SK-N-SH treated with all-trans-retinoic acid at 6 μM for 48 hours (cell line): ENCODE measurements around the gene ADAM11.

Experiments
- ATAC-seq: fragments of 200-7000 bp; cut with Tn5 transposase; 3 replicates; pipeline ENCODE4 v1.9.1; 2020; ENCODE audit warnings: mild to moderate bottlenecking, moderate library complexity
- ARNTL ChIP-seq: fragments of 450-650 bp; formaldehyde crosslinking; IDR thresholded peaks from 2 replicates; pipeline ENCODE4 v1.5.0; 2020; ENCODE audit warnings: low read depth, mild to moderate bottlenecking, moderate library complexity, borderline replicate concordance
- BACH2 ChIP-seq: fragments of 250-450 bp; sonication (Bioruptor Pico); IDR thresholded peaks from 2 replicates; pipeline ENCODE4 v1.9.0; 2021; ENCODE audit warnings: mild to moderate bottlenecking, borderline replicate concordance
- CSDC2 ChIP-seq: fragments of 250-450 bp; sonication (Bioruptor Pico); IDR thresholded peaks from 2 replicates; pipeline ENCODE4 v1.5.0; 2020; ENCODE audit warnings: mild to moderate bottlenecking, moderate library complexity
- GLIS3 ChIP-seq: fragments of 250-450 bp; sonication (Bioruptor Pico); IDR thresholded peaks from 2 replicates; pipeline ENCODE4 v1.5.0; 2020; ENCODE audit warnings: mild to moderate bottlenecking, moderate library complexity
- ISL1 ChIP-seq: fragments of 250-450 bp; sonication (Bioruptor Pico); IDR thresholded peaks from 2 replicates; pipeline ENCODE4 v2.1.2; 2022; ENCODE audit warnings: mild to moderate bottlenecking, moderate library complexity
- OSR1 ChIP-seq: fragments of 250-450 bp; sonication (Bioruptor Pico); IDR thresholded peaks from 2 replicates; pipeline ENCODE4 v1.8.0; 2022; ENCODE audit warnings: moderate library complexity, mild to moderate bottlenecking, inconsistent platforms
- POU6F1 ChIP-seq: fragments of 250-450 bp; sonication (Bioruptor Pico); IDR thresholded peaks from 2 replicates; pipeline ENCODE4 v1.8.0; 2021; ENCODE audit warnings: low read depth, mild to moderate bottlenecking, moderate library complexity, borderline replicate concordance
- SNAI2 ChIP-seq: fragments of 250-450 bp; sonication (Bioruptor Pico); IDR thresholded peaks from 2 replicates; pipeline ENCODE4 v1.5.0; 2020; ENCODE audit warnings: mild to moderate bottlenecking, moderate library complexity
- TCF4 ChIP-seq: fragments of 250-450 bp; sonication (Bioruptor Pico); IDR thresholded peaks from 2 replicates; pipeline ENCODE4 v1.8.0; 2021; ENCODE audit warnings: mild to moderate bottlenecking, moderate library complexity, borderline replicate concordance
- TOX ChIP-seq: fragments of 250-450 bp; sonication (Bioruptor Pico); IDR thresholded peaks from 2 replicates; pipeline ENCODE4 v1.8.0; 2021; ENCODE audit warnings: mild to moderate bottlenecking, moderate library complexity, borderline replicate concordance
- ZC3H10 ChIP-seq: fragments of 250-450 bp; sonication (Bioruptor Pico); IDR thresholded peaks from 2 replicates; pipeline ENCODE4 v1.5.1; 2021; ENCODE audit warnings: mild to moderate bottlenecking, moderate library complexity
- ZFP3 ChIP-seq: fragments of 250-450 bp; sonication (Bioruptor Pico); IDR thresholded peaks from 2 replicates; pipeline ENCODE4 v1.5.0; 2020; ENCODE audit warnings: mild to moderate bottlenecking, moderate library complexity
- ZFP30 ChIP-seq: fragments of 450-650 bp; formaldehyde crosslinking; IDR thresholded peaks from 2 replicates; pipeline ENCODE4 v1.5.0; 2022; ENCODE audit warnings: mild to moderate bottlenecking, moderate library complexity
- ZNF565 ChIP-seq: fragments of 450-650 bp; formaldehyde crosslinking; conservative IDR thresholded peaks from 2 replicates; pipeline ENCODE4 v1.5.0; 2020; ENCODE audit warnings: low read depth, mild to moderate bottlenecking, moderate library complexity
- ZNF70 ChIP-seq: fragments of 450-650 bp; formaldehyde crosslinking; IDR thresholded peaks from 2 replicates; pipeline ENCODE4 v1.5.0; 2020; ENCODE audit warnings: mild to moderate bottlenecking, moderate library complexity
- ZNF8 ChIP-seq: fragments of 450-650 bp; formaldehyde crosslinking; IDR thresholded peaks from 2 replicates; pipeline ENCODE4 v1.5.0; 2020; ENCODE audit warnings: mild to moderate bottlenecking, moderate library complexity
- TF ChIP-seq, protein P1 (sequence below): fragments of 250-450 bp; sonication (Bioruptor Pico); IDR thresholded peaks from 2 replicates; pipeline ENCODE4 v1.5.1; 2020; ENCODE audit warnings: low read depth, mild to moderate bottlenecking, moderate library complexity
- TF ChIP-seq, protein P2 (sequence below): fragments of 250-450 bp; sonication (Bioruptor Pico); IDR thresholded peaks from 2 replicates; pipeline ENCODE4 v1.5.0; 2020; ENCODE audit warnings: mild to moderate bottlenecking, moderate library complexity

The ADAM11 gene

DNA sequence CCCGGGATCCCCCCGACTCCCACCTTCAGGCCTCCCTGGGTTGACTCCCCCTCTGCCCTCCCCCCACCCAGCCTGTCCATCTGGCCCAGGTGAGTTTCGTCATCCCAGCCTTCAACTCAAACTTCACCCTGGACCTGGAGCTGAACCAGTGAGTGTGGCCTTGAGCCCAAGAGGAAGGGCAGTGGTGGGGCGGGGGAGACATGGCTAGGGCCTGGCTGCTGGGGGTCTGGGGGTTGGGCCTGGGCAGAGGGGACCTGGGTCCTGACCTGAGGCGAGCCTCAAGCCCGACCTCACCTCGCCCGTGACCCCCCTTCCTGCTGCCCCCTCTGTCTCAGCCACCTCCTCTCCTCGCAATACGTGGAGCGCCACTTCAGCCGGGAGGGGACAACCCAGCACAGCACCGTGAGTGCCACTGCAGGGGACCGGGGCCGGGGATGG, 10.9 kb downstream of the ADAM11 start:
- no peak for ATAC-seq
- TF ChIP-seq ZFP30 (CRISPR knock-in tag) = no peak
- no peak for TF ChIP-seq TCF4 (CRISPR knock-in tag)
- no peak for TF ChIP-seq ZNF70 (CRISPR knock-in tag)
- no peak for TF ChIP-seq SNAI2 (CRISPR knock-in tag)
- no peak for TF ChIP-seq TOX (CRISPR knock-in tag)
- no peak for TF ChIP-seq ZNF565 (CRISPR knock-in tag)
- TF ChIP-seq ARNTL = no peak

DNA sequence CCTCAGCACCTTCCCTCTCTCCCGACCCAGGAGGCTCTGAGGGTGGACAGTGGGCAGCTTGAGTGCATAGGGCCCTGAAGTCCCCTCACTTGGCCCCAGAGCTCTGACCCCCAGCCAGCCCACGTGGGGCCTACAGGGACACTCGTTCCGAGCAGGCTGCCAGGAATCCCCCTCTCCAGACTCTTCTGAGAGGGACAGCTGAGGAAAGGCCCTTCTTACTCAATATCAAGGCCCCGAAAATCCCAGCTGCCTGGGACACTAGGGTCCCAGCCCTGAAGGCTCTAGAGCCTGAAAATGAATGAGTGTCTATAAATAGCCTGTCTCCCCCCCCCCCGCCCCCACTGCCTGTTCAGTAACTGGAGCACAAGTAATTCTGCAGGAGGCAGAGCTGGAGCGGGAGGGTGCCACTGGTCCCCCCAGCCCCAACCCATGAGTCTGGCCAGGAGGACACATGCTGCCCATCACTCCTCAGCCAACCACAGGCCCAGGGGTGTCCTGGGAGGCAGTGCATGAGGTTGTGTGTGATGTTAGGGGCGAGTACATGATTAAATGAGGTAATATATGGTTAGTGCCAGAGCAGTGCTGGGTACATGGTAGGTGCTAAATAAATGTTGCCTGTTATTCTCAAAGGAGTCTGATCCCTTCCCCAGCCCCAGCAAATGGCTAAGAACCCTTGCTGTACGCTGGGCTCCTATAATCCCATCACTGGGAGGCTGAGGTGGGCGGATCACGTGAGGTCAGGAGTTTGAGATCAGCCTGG, 11.6 kb downstream of the ADAM11 start:
- ATAC-seq = no peak
- TF ChIP-seq ZNF8 = no peak
- TF ChIP-seq TCF4 (CRISPR knock-in tag) = no peak
- TF ChIP-seq ZNF565 (CRISPR knock-in tag) = no peak
- TF ChIP-seq CSDC2 = no peak
- no peak for TF ChIP-seq OSR1
- TF ChIP-seq POU6F1 = no peak
- TF ChIP-seq, all 23 proteins: peak for 0

GRCh38 chr17:44772308-44773045, 13.7 kb downstream of the ADAM11 start:
- TF ChIP-seq ARNTL = no peak
- TF ChIP-seq BACH2 (CRISPR knock-in tag) = no peak
- no peak for TF ChIP-seq POU6F1
- TF ChIP-seq ZNF8 = no peak
- no peak for TF ChIP-seq ISL1 (CRISPR knock-in tag)
- TF ChIP-seq, protein P1, sequence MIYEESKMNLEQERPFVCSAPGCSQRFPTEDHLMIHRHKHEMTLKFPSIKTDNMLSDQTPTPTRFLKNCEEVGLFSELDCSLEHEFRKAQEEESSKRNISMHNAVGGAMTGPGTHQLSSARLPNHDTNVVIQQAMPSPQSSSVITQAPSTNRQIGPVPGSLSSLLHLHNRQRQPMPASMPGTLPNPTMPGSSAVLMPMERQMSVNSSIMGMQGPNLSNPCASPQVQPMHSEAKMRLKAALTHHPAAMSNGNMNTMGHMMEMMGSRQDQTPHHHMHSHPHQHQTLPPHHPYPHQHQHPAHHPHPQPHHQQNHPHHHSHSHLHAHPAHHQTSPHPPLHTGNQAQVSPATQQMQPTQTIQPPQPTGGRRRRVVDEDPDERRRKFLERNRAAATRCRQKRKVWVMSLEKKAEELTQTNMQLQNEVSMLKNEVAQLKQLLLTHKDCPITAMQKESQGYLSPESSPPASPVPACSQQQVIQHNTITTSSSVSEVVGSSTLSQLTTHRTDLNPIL (CRISPR knock-in tag) = no peak
- no peak for TF ChIP-seq TCF4 (CRISPR knock-in tag)
- TF ChIP-seq OSR1 = no peak
- ATAC-seq = no peak

- TF ChIP-seq ARNTL = no peak
- no peak for TF ChIP-seq TCF4 (CRISPR knock-in tag)
- TF ChIP-seq ZNF70 (CRISPR knock-in tag) = no peak
- TF ChIP-seq CSDC2 = no peak
- TF ChIP-seq, protein P2, sequence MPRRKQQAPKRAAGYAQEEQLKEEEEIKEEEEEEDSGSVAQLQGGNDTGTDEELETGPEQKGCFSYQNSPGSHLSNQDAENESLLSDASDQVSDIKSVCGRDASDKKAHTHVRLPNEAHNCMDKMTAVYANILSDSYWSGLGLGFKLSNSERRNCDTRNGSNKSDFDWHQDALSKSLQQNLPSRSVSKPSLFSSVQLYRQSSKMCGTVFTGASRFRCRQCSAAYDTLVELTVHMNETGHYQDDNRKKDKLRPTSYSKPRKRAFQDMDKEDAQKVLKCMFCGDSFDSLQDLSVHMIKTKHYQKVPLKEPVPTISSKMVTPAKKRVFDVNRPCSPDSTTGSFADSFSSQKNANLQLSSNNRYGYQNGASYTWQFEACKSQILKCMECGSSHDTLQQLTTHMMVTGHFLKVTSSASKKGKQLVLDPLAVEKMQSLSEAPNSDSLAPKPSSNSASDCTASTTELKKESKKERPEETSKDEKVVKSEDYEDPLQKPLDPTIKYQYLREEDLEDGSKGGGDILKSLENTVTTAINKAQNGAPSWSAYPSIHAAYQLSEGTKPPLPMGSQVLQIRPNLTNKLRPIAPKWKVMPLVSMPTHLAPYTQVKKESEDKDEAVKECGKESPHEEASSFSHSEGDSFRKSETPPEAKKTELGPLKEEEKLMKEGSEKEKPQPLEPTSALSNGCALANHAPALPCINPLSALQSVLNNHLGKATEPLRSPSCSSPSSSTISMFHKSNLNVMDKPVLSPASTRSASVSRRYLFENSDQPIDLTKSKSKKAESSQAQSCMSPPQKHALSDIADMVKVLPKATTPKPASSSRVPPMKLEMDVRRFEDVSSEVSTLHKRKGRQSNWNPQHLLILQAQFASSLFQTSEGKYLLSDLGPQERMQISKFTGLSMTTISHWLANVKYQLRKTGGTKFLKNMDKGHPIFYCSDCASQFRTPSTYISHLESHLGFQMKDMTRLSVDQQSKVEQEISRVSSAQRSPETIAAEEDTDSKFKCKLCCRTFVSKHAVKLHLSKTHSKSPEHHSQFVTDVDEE (CRISPR knock-in tag) = no peak
- TF ChIP-seq ZC3H10 = no peak
- TF ChIP-seq ISL1 (CRISPR knock-in tag) = no peak
- no peak for TF ChIP-seq GLIS3
- TF ChIP-seq ZFP3 (CRISPR knock-in tag) = no peak
- TF ChIP-seq SNAI2 (CRISPR knock-in tag) = no peak
These were observed 14.4 kb downstream of the ADAM11 start for GRCh38 chr17:44773140-44773539.

More at GRCh38 chr17:44773140-44773539, 14.4 kb downstream of the ADAM11 start:
- no peak for ATAC-seq
